DMS79 (cell line): ENCODE data around the gene RCL1.

Experiments
- DNase-seq: peaks from one replicate; lab custom pipeline; 2025; lab: John Stamatoyannopoulos, UW

The RCL1 gene

GRCh38 chr9:4842213-4842612 lies 49.5 kb downstream of the RCL1 start:
- no peak for DNase-seq

GRCh38 chr9:4842734-4843133 lies 50.0 kb downstream of the RCL1 start:
- no peak for DNase-seq

- DNase-seq, result no peak
Observed at GRCh38 chr9:4844056-4844838, 51.5 kb downstream of the RCL1 start.

- no peak for DNase-seq
Observed at GRCh38 chr9:4849369-4849768, 56.6 kb downstream of the RCL1 start.

- no peak for DNase-seq
Observed at GRCh38 chr9:4850603-4851310, 58.0 kb downstream of the RCL1 start.

GRCh38 chr9:4852419-4852818 lies 59.7 kb downstream of the RCL1 start:
- no peak for DNase-seq

GRCh38 chr9:4854265-4854590 lies 61.5 kb downstream of the RCL1 start:
- DNase-seq, result no peak

GRCh38 chr9:4855841-4856240 lies 63.1 kb downstream of the RCL1 start:
- no peak for DNase-seq

GRCh38 chr9:4857163-4857810 lies 64.5 kb downstream of the RCL1 start:
- no peak for DNase-seq

- no peak for DNase-seq
Observed at GRCh38 chr9:4859035-4859434, 66.3 kb downstream of the RCL1 start.

- DNase-seq, result no peak
Observed at GRCh38 chr9:4860383-4860782, 67.6 kb downstream of the RCL1 start.

- DNase-seq, result no peak
Observed at GRCh38 chr9:4861145-4861544, 68.4 kb downstream of the RCL1 start.

GRCh38 chr9:4861736-4862451 lies 69.2 kb downstream of the RCL1 start:
- no peak for DNase-seq

GRCh38 chr9:4862506-4863250 lies 69.9 kb downstream of the RCL1 start:
- no peak for DNase-seq

- no peak for DNase-seq
Observed at GRCh38 chr9:4864234-4864661, 71.5 kb downstream of the RCL1 start.

- DNase-seq, result no peak
Observed at GRCh38 chr9:4864698-4865097, 72.0 kb downstream of the RCL1 start.

GRCh38 chr9:4865681-4866080 lies 72.9 kb downstream of the RCL1 start:
- no peak for DNase-seq

- DNase-seq, result no peak
Observed at GRCh38 chr9:4866239-4866969, 73.7 kb downstream of the RCL1 start.

- DNase-seq, result no peak
Observed at GRCh38 chr9:4873066-4873465, 80.3 kb downstream of the RCL1 start.

GRCh38 chr9:4875559-4875958 lies 82.8 kb downstream of the RCL1 start:
- DNase-seq, result no peak

- DNase-seq, result no peak
Observed at GRCh38 chr9:4879115-4879558, 86.4 kb downstream of the RCL1 start.
